ENCODE data around the gene PRSS48.
"Not testable (repeated sequence)": the region's sequence is repeated elsewhere in the genome, so short reads cannot be mapped to it uniquely, and the experiment has no call there.

The PRSS48 gene

GRCh38 chr4:151276787-151277562, at the start of gene PRSS48:
TSS of gene PRSS48 (plus strand) at chr4:151277161. CDS start at chr4:151277173, 12 bp downstream.
- DNase-seq (ENCODE audit: low spot score): peak; percentile 83

DNA sequence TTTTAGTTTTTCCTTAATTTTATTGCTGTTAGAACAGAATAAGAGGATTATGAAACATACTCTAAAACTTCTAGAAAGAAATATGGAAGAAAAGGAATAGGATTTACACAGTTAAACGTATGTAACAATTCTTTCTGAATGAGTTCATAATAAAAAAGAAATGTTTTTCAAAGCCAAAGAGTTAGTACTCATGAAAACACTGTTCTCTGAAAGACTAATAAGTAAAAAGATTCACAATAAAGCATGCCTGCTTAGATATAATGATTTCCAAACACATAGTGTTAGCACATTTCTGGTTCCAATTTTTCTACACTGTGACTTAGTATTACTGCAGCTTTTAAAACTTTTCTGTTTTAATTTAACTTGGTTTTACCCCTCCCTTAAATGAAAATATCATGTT, 49.8 kb upstream of the PRSS48 start:
- DNase-seq (ENCODE audit: low spot score): no peak

GRCh38 chr4:151227731-151228130, 49.2 kb upstream of the PRSS48 start:
- peak; percentile 41 for DNase-seq (ENCODE audit: low spot score)

GRCh38 chr4:151228189-151229119, 48.5 kb upstream of the PRSS48 start:
- no peak for DNase-seq (ENCODE audit: low spot score)

GRCh38 chr4:151231915-151232595, 44.9 kb upstream of the PRSS48 start:
- DNase-seq (ENCODE audit: low spot score): no peak

DNA sequence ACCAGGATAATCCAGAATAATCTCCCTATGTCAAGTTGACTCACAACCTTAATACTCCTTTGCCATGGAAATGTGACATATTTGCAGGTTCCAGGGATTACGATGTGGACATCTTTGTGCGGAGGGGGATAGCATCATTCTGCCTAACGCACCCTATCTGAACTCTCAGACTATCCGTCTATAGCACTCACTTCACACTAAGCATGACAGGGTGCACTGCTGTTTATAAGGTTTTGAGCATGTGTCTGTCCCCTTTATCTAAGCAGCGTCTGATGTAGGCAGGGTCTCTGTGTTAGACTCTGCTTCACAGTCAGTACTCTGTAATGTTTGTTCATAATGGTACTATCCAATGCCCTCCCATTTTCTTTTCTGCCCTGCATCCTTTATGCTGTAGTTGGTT, 43.4 kb upstream of the PRSS48 start:
- no peak for DNase-seq (ENCODE audit: low spot score)

DNA sequence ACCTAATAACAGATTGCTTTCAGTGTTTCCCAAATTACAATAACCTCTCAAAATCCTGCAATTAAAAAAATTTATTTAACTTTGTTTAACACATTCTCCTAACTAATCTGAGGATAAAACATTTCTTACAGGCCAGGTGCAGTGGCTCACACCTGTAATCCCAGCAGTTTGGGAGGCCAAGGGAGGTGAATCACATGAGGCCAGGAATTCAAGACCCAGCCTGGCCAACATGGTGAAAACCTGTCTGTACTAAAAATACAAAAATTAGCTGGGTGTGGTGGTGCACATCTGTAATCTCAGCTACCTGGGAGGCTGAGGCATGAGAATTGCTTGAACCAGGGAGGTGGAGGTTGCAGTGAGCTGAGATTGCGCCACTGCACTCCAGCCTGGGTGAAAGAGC, 41.6 kb upstream of the PRSS48 start:
- DNase-seq (ENCODE audit: low spot score): not testable (repeated sequence)

- DNase-seq (ENCODE audit: low spot score): no peak
Measured at GRCh38 chr4:151236036-151236435, 40.9 kb upstream of the PRSS48 start.

DNA sequence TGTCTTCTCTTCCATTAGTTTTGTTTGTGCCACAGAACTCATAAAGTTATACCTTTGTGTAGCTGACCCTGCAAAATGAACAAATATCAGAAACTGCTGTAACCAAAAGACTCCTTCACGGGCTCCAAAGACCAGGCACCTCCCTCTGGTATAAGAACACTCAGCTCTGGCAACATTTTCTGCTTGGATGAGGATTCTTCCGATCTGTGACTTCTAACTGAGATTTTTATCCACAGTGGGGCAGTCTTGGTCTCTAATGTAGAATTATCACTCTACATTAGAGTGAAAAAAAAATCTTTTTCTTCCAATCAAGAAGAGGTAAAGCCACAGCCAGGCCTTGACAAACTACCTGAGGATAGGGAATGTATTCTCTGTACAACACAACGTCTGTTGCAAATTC, 38.5 kb upstream of the PRSS48 start:
- no peak for DNase-seq (ENCODE audit: low spot score)

DNA sequence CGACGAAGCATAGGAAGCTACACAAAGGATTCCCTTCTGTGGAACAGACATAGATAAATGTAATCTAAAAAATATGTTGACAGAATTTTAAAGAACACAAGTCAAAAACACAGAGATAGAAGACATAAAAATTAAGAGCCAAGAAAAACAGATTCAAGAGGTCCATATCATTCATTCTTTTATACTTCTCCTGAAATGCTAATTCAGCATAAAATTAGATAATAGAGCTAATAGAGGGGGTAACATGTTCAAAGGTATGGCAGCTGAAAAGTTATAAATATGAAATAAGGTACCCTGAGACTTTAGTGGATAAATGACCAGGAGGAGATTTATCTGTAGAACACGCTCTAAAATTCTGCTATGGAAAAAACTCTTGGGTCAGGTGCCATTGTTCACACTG, 37.4 kb upstream of the PRSS48 start:
- no peak for DNase-seq (ENCODE audit: low spot score)

DNA sequence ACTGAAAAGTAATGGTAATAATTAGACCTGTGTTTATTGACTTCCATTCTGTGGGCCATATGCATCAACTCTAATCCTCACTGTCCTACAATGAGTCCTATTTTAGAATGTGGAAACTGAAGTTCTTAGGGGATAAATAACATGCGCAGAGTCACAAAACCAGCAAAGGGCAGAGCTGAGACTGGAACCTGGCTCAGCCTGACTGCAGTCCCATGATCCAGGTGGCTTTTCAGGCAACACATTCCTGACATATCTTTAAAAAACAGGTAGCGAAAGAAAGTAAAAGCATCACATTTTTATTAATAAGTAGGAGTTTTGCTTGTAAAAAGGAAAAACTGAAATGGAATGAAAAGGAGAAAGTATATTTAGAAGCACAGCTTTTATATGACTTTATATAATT, 34.7 kb upstream of the PRSS48 start:
- no peak for DNase-seq (ENCODE audit: low spot score)

- no peak for DNase-seq (ENCODE audit: low spot score)
Measured at GRCh38 chr4:151246742-151247141, 30.2 kb upstream of the PRSS48 start.

DNA sequence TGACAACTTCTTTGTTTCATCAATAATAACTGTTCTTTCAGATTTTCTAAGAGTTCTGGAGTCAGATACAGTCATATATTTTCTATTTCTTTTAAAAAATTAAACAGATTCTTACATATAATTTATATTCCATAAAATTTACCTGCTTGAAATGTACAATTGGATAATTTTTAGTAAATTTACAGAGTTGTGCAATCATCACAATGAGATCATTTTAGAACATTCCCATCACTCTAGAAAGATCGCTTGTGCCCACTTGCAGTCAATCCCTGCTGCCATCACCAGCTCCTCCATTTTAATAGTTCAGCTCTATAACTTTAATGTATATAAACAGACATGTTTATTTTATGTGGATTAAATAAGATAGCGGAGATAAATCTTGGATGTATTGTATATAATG, 29.6 kb upstream of the PRSS48 start:
- no peak for DNase-seq (ENCODE audit: low spot score)

- DNase-seq (ENCODE audit: low spot score): no peak
Measured at GRCh38 chr4:151248519-151248918, 28.4 kb upstream of the PRSS48 start.

DNA sequence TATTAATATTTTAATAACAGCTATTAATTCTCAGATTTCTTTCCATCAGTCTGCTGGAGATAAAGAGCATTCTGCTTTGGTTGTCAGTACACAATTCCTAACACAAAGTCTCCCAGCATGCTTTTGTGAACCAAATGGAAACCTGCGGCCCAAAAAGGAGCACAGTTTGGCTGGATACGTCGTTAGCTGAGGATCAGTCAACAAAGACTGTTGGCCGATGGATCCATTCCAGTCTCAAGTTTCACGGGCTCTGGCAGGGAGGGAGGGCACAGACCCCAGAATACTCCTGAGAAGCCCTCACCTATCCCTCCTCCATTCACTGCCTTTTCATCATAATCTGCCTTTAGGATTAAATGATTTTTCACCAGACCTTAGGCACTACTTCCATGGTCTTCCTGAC, 26.3 kb upstream of the PRSS48 start:
- DNase-seq (ENCODE audit: low spot score): peak; percentile 53

- no peak for DNase-seq (ENCODE audit: low spot score)
Measured at GRCh38 chr4:151251603-151252304, 25.2 kb upstream of the PRSS48 start.

- not testable (repeated sequence) for DNase-seq (ENCODE audit: low spot score)
Measured at GRCh38 chr4:151255226-151255625, 21.7 kb upstream of the PRSS48 start.

DNA sequence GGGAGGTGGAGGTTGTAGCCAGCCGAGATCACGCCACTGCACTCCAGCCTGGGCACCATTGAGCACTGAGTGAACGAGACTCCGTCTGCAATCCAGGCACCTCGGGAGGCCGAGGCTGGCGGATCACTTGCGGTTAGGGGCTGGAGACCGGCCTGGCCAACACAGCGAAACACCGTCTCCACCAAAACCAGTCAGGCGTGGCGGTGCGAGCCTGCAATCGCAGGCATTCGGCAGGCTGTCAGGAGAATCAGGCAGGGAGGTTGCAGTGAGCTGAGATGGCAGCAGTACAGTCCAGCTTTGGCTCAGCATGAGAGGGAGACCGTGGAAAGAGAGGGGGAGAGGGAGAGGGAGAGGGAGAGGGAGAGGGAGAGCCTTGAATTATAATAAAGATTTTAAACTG, 21.3 kb upstream of the PRSS48 start:
- not testable (repeated sequence) for DNase-seq (ENCODE audit: low spot score)

DNA sequence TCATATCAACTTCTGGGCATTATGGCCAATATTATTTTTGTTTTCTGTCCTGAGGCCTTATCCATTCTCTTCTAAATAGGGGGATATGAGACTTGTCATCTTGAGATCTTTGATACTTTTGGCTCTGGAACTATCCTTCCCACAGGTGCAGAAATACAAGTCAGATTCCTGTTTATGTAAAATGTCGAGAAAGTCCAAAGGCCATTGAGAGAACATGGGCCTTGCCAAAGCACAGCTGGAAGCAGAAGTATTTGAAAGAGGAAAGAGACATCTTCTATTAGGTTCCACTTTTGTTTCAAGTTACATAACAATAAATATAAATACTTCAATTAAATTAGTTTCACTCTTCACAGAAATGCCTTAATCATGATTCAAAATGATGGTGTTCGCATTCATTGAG, 20.8 kb upstream of the PRSS48 start:
- no peak for DNase-seq (ENCODE audit: low spot score)

DNA sequence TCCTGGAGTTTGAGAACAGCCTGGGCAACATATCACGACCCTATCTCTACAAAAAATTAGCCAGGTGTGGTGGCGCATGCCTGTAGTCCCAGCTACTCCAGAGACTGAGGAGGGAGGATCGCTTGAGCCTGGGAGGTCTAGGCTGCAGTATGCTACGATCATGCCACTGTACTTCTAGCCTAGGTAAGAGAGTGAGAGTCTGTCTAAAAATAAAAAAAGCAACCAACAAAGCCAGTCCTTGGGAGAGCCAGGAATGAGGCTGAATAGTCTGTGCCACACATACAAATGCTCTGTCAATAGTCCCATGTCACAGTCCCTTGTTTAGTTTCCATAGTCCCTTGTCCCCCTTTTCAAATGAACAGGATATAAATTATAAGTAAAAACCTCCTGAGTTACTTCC, 19.3 kb upstream of the PRSS48 start:
- no peak for DNase-seq (ENCODE audit: low spot score)

DNA sequence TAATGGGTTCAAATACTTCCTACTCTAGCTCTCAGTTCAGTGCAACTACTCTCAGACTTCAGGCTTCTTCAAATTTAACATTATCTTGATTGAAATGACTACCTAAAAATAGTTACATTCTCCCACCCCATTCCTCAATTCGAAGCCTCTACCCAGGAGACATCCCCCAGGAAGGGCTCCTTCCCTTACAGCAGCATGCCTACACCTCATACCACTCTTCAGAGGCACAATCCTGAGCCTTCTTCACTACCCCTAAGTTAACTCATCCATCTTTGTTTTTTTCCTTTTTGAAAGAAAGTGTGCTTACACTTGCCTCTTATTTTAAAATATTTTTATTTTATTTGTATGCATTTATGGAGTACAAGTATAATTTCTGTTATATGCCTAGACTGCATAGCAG, 17.2 kb upstream of the PRSS48 start:
- DNase-seq (ENCODE audit: low spot score): no peak

GRCh38 chr4:151260526-151260925, 16.4 kb upstream of the PRSS48 start:
- no peak for DNase-seq (ENCODE audit: low spot score)

All from iPS-NIHi11 (cell line).